ENCODE results near the gene KHDRBS2.

The KHDRBS2 gene

GRCh38 chr6:62075869-62076268 is 210.2 kb downstream of the KHDRBS2 start:
- no peak overlapping the region for H3K4me3 ChIP-seq (ENCODE audit: low read depth, low read length)
- in situ Hi-C loops (cut with HindIII; ENCODE audit: low sequenced_read_pairs): no loop called here
- no peak for DNase-seq (ENCODE audit: low read depth)
- TF ChIP-seq CTCF (IDR thresholded peaks at IDR 0.05; ENCODE audit: low read depth, low read length, missing control alignments): no peak

GRCh38 chr6:62059901-62060300 is 226.1 kb downstream of the KHDRBS2 start:
- H3K4me3 ChIP-seq (ENCODE audit: low read depth, low read length): no peak overlapping the region
- in situ Hi-C loops (cut with HindIII; ENCODE audit: low sequenced_read_pairs): no loop called here
- no peak for TF ChIP-seq CTCF (IDR thresholded peaks at IDR 0.05; ENCODE audit: low read depth, low read length, missing control alignments)
- DNase-seq (ENCODE audit: low read depth): no peak

GRCh38 chr6:62057300-62057699 is 228.7 kb downstream of the KHDRBS2 start:
- no peak for TF ChIP-seq CTCF (IDR thresholded peaks at IDR 0.05; ENCODE audit: low read depth, low read length, missing control alignments)
- DNase-seq (ENCODE audit: low read depth): no peak
- in situ Hi-C loops (cut with HindIII; ENCODE audit: low sequenced_read_pairs): no loop called here
- H3K4me3 ChIP-seq (ENCODE audit: low read depth, low read length): no peak overlapping the region

- TF ChIP-seq CTCF (IDR thresholded peaks at IDR 0.05; ENCODE audit: low read depth, low read length, missing control alignments): no peak
- H3K4me3 ChIP-seq (ENCODE audit: low read depth, low read length): no peak overlapping the region
- in situ Hi-C loops (cut with HindIII; ENCODE audit: low sequenced_read_pairs): no loop called here
- no peak for DNase-seq (ENCODE audit: low read depth)
These were observed 240.5 kb downstream of the KHDRBS2 start for GRCh38 chr6:62045502-62045901.

- DNase-seq (ENCODE audit: low read depth): no peak
- no peak overlapping the region for H3K4me3 ChIP-seq (ENCODE audit: low read depth, low read length)
- TF ChIP-seq CTCF (IDR thresholded peaks at IDR 0.05; ENCODE audit: low read depth, low read length, missing control alignments): no peak
- in situ Hi-C loops (cut with HindIII; ENCODE audit: low sequenced_read_pairs): no loop called here
These were observed 242.9 kb downstream of the KHDRBS2 start for GRCh38 chr6:62043084-62043483.

GRCh38 chr6:62042429-62042828 is 243.6 kb downstream of the KHDRBS2 start:
- no peak for TF ChIP-seq CTCF (IDR thresholded peaks at IDR 0.05; ENCODE audit: low read depth, low read length, missing control alignments)
- DNase-seq (ENCODE audit: low read depth): no peak
- in situ Hi-C loops (cut with HindIII; ENCODE audit: low sequenced_read_pairs): no loop called here
- H3K4me3 ChIP-seq (ENCODE audit: low read depth, low read length): no peak overlapping the region

GRCh38 chr6:62039605-62040004 is 246.4 kb downstream of the KHDRBS2 start:
- TF ChIP-seq CTCF (IDR thresholded peaks at IDR 0.05; ENCODE audit: low read depth, low read length, missing control alignments): no peak
- in situ Hi-C loops (cut with HindIII; ENCODE audit: low sequenced_read_pairs): no loop called here
- DNase-seq (ENCODE audit: low read depth): no peak
- no peak overlapping the region for H3K4me3 ChIP-seq (ENCODE audit: low read depth, low read length)

Measured in astrocyte of the cerebellum (primary cell).